NCI-H345 treated with DMSO at 0.1 percent for 48 hours (cell line): ENCODE data around the gene PAQR9.
A peak's percentile ranks its signal among the peaks of the same experiment; 100 is the strongest.
"Not testable (repeated sequence)": the region's sequence is repeated elsewhere in the genome, so short reads cannot be mapped to it uniquely, and the experiment has no call there.

Experiments used
- DNase-seq: peaks from one replicate; lab custom pipeline; 2025; ENCODE audit not compliant: unreplicated experiment; lab: John Stamatoyannopoulos, UW

The PAQR9 gene, protein sequence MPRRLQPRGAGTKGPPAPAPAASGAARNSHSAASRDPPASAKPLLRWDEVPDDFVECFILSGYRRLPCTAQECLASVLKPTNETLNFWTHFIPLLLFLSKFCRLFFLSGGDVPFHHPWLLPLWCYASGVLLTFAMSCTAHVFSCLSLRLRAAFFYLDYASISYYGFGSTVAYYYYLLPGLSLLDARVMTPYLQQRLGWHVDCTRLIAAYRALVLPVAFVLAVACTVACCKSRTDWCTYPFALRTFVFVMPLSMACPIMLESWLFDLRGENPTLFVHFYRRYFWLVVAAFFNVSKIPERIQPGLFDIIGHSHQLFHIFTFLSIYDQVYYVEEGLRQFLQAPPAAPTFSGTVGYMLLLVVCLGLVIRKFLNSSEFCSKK

DNA sequence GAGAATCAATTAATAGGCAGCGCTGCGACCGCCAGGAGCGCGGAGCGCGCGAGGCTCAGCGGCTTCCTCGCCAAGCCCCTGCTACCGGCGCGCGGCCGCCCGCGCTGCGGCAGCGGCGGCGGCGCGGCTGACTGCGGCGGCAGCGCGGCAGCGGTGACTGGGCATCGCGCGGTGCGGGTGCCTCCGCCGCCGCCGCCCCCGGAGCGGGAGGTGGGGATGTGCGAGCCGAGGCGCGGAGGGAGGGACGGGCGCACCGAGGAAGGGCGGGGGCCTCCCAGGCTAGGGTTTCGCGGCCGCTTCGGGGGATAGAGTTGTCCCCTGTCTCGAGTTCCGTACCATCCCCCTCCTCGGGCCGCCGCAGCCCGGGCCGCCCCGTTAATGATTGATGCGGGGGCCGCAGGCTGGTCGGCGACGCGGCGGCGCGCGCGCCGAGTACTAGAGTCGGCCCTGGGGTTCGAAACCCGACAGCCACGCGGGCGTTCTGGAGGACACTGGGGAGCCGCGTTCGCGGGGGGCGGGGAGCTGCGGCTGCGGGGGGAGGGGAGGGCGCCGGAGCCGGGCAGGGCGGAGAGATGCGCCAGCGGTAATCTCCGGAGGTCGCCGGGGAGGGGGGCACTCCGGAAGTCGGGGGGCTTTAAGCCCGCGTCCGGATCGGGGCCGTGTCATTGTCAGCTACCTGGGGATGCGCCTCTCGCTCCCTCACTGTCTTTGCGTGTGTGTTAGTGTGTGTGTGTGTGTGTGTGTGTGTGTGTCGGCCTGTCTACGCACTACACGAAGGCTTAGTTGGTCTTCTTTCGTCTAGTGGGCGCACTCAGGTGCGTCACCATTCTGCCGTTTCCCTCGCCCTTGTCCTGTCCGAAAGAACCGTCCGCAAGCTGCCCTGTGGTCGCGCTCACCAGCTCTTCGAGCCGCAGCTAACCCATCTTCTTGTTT lies at the start of gene PAQR9:
Gene PAQR9 (minus strand): TSS at position 159 of the 933 bp plus-strand sequence. CDS start 338 bp downstream, outside the sequence.
- no peak for DNase-seq

DNA sequence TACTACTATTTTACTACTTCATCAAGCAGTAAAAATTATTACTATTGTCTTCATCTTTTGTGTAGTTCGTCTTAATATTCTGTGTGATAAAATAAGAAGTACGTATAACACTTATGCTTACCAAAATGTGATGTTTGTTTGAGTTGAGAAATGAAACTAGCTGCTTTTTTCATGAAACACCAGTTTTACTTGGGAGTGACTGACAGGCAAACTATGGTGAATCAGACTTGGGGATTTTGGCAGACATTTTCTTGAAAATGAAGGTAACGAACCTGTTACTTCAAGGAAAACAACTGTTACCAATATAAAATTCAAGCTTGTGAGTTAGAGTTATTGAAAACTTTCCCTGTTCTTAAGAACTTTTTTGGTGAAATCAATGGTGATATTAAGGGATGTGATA lies 48.2 kb upstream of the PAQR9 start:
- no peak for DNase-seq

DNA sequence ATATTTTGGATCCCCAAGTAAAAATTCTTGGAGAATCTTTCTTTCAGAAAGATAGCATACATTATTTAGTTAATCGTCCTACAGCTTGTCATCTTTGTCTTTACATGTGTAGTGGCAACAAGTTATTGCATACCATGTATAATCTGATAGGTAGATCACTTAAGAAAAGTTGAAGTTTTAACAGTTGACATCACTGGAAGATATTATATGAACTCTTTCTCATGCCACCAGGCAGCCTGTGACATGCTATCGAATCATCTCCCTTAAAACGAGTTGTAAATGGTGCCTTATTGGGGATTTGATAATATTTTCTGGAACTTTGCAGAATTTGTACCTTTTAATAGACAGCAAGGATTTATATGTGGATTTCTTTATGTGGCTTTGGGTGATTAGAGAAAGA lies 46.5 kb upstream of the PAQR9 start:
- no peak for DNase-seq

DNA sequence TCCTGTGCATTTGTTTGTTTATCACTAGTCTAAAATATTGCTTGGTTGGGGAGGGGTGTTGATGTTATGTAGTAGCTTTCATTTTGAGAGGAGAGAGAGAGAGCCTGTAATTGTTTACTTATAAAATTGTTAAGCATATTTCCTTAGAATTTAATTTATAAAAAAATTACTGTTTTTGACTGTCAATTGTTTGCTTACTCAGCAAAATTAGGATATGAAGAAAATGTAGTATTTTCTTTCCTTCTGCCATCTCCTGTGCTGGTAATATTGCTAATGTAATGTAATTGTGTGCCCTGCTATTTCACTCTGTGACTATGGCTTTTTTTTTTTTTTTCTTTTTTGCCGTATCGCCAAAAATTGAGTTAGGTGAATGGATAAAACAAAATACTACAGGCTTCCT lies 41.3 kb upstream of the PAQR9 start:
- DNase-seq = no peak

DNA sequence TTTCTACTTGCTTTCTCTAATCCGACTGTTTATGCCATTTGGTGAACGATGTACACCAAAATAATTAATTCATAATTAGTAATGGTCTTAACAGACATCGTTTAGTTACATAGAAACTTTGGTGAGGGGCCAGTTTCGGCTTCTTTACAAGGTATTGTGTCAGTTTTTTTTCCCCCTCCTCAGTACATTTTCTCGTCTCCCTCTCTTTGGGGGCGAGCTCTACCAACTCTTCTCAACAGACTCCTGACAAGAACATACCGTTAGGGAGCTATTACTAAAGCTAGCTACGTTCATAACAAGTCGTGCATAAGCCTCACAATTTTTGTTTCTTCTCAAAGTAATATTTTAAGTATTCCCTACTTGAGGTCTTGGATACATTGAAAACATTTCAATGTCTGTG lies 39.3 kb upstream of the PAQR9 start:
- no peak for DNase-seq

DNA sequence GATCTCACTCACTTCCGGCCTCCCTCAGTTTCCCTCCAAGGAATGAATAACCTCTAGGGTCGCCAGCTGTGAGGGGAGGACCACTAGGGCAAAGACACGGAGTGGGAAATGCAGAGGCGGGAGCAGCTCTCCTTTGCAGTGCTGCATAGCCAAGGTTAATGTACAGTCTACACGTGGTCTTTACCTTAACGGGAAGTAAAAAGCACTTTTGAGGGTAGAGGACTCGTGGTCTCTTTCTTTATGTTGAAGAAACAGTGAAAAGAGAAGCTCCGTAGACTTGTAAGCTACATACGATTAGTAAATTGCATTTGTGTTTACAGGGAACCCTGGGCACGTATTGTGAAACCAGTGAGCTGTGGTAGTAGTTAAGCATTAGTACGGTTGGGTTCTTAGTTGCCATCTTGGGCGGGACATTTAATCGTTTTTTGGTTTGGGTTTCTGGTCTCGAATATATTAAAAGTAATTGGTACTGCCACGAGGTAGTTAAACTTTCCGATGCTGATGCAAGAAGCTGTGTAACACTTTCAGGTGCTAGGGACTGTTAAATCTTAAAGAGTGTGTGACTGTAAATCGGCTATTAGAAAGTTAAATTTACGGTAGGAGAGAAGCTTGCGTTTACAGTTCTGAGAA lies 38.7 kb upstream of the PAQR9 start:
- DNase-seq = no peak

DNA sequence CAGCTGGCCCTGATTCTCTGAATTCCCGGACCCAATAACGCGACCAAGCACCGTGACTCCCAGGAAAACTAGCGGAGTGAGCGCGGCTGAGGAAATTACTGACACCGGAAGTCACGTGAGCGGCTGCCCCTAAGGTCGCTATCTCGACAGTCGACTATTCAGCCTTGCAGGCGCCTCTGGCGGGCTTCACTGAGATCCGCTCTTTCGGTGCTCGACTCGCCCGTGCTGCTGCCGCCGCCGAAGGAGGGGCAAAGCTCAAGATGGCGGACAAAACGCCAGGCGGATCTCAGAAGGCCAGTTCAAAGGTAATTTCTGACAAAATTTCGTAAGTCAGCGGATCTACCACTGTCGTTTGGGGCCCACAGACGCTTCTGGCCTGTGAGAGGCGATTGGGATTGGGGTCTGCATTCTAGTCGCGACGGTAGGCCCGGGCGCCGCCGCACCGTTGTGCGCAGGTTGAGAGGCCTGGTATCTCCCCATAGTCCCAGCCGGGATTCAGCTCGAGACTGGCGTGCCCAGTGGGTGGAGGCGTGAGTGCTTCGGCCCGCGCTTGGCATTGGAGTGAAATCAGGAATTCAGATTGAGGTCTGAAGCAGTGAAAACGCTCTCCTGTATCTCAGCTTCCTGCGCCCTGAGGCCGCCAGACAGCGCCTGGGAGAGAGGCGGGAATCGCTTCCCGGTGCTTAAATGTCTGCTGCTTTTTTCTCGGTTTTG lies 38.1 kb upstream of the PAQR9 start, which contains the start of gene U2SURP:
Gene U2SURP (plus strand): TSS at position 202 of the 714 bp plus-strand sequence. CDS start 59 bp downstream, at position 261.
- DNase-seq = peak; percentile 83

DNA sequence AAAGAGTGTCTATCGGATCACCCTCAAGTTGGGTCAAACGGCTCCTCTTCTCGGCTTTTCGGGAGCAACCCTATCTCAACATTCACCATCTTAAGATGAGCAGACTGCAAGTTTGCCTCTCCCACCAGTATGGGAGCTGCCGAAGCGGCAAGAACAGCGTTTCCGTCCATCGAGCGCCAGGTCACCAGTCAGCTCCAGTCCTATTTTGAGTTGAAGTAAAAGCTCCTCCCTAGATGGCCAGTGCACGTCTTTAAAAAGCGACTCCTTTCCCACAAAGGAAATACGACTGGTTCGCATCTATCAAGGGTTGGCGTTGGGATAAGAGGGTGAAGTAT lies 37.5 kb upstream of the PAQR9 start:
- peak; percentile 73 for DNase-seq

DNA sequence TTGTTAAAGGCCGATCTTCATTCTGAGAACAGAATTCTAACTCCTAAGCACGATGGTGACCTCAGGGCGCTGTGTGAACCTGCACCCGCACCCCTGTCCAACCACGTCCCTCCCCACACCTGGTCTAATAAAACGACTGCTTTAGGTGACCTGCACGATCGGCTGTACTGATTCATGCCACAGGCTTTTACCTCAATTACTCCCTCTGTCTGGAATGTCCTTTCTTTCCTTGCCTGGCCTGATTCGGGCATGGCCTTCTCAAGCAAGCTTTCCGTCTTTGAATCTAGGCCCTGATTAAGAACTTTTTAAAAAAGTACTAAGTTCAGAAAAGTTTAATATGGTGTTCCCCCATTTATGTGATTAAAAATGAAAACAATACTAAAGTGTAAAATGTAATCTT lies 37.1 kb upstream of the PAQR9 start:
- no peak for DNase-seq

DNA sequence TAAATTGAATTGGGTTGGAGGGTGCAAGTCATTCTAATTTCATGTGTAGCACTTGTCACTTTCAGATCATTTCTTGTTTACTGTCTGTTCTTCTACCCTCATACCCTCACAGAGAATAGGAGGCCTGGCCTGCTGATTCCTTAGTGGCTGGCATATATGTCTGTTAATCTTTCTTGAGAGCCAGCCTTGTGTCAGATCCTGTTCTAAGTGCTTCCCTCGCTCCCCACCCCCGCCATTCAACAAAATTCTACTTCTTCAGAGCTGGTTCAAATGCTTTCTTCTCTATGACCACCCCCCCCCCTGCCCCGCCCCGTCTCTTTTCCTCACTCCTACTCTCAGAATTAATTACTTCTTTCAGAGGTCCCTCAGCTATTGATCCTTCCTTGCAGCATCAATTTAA lies 36.4 kb upstream of the PAQR9 start:
- DNase-seq = no peak

DNA sequence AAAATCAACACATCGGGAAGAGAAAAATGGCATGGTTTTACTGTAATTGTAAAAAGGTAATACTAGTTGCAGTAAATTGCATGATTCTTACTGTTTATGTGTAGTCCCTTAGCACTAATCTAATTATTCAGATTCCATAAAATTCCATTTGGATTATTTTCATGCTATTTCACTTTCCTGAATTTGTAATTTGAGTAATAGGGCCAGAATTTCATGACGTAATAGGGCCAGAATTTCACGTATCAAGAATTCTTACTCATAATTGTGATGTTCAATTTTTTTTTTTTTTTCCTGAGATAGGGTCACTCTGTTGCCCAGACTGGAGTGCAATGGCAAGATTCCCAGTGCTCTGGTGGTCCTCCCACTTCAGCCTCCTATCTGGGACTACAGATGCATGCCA lies 35.0 kb upstream of the PAQR9 start:
- no peak for DNase-seq

DNA sequence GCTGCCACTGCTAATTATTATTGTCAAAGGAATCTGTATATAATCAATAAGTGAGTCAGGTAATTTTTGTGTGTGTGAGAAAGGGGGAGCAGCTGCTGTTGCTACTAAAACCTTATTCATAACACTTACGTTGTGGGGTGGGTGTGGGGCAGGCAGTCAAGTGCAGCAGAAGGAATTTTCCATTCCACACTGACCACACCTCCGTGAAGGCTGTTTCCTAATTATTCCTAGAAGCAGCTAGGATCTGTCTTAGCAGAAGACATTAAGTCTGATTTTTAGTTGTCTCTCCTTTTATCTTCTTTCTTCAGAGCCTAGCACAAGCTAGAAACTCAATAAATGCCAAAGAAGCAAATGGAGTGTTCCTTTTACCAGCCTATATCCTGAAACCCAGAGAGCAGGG lies 33.9 kb upstream of the PAQR9 start:
- DNase-seq = no peak

DNA sequence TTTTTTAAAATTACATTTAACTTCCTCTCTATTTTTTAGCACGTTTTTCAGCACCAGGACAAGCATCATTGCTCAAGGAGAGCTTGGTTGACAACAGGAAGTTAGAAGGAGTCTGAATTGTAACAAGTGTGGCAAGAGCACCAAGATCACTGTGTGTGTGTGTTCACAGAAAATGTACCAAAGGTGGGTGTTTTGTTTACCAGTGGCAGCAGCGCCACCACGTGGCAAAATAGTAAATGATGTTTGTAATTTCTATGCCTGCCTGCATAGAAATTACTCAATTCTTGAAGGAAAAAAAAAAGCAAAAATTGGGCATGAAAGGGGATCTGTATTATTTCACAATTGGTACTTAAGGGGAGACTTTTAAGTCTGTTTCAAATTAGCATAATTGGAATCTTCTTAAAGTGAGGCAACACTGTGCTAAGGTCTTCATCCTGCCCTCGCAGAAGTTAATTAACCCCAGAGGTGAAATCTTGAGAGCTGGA lies 30.5 kb upstream of the PAQR9 start:
- DNase-seq = peak; percentile 9

DNA sequence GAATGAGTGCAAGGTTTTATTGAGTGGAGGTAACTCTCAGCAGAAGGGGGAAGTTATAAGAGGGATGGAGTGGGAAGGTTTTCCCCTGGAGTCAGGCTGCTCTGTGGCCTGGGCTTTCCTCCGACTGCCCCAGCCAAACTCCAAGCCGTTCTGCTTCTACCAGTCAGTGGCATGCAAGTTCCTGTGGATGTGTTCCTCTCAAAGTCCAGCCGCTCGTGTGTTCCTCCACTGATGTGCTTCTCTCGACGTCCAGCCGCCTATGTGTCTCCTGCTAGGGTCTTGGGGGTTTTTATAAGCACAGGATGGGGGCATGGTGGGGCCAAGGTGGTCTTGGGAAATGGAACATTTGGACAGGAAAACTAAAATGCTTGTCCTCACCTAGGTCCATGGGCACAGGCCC lies 28.8 kb upstream of the PAQR9 start:
- DNase-seq = no peak

DNA sequence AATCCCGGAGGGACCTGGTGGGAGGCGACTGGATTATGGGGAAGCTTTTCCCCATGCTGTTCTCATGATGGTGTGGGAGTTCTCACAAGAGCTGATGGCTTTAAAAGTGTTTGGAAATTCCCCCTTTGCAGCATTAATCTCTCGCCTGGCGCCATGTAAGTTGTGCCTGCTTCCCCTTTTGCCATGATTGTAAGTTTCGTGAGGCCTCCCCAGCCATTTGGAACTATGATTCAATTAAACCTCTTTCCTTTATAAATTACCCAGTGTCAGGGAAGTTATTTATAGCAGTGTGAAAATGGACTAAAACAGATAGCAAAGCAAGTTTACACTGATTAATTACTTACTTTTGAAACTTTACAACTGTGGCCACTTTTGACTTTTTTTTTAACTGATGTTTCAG lies 27.2 kb upstream of the PAQR9 start:
- no peak for DNase-seq

DNA sequence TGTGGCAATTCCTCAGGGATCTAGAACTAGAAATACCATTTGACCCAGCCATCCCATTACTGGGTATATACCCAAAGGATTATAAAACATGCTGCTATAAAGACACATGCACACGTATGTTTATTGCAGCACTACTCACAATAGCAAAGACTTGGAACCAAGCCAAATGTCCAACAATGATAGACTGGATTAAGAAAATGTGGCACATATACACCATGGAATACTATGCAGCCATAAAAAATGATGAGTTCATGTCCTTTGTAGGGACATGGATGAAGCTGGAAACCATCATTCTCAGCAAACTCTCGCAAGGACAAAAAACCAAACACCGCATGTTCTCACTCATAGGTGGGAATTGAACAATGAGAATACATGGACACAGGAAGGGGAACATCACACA lies 25.4 kb upstream of the PAQR9 start:
- not testable (repeated sequence) for DNase-seq

DNA sequence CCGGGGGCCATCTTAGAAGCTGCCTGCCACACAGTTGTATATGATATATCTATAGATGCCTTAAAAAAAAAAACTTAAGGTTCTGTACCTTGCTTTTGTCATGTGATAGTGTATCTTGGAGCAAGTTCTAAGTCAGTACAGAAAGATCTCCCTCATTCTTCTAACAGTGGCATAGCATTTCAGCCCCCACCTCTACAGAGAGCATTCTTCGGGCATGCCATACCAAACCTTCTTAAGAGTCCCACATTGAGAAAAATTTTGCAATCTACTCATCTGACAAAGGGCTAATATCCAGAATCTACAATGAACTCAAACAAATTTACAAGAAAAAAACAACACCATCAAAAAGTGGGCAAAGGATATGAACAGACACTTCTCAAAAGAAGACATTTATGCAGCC lies 24.7 kb upstream of the PAQR9 start:
- not testable (repeated sequence) for DNase-seq

DNA sequence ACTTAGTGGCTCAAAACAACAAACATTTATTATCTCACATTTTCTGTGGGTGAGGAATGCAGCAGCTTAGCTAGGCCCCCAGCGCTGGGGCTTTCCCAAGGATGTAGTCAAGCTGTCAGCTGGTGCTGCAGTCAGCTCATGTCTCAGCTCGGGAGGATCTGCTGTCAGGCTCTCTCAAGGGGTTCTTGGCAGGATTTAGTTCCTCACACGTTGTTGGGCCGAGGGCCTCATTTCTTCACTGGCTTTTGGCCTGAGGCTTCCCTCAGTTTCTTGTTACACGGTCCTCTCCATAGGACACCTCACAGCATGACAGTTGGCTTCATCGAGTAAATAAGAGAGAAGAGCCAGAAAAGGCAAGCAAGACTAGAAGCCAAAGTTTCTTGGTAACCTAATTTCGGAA lies 24.2 kb upstream of the PAQR9 start:
- no peak for DNase-seq

DNA sequence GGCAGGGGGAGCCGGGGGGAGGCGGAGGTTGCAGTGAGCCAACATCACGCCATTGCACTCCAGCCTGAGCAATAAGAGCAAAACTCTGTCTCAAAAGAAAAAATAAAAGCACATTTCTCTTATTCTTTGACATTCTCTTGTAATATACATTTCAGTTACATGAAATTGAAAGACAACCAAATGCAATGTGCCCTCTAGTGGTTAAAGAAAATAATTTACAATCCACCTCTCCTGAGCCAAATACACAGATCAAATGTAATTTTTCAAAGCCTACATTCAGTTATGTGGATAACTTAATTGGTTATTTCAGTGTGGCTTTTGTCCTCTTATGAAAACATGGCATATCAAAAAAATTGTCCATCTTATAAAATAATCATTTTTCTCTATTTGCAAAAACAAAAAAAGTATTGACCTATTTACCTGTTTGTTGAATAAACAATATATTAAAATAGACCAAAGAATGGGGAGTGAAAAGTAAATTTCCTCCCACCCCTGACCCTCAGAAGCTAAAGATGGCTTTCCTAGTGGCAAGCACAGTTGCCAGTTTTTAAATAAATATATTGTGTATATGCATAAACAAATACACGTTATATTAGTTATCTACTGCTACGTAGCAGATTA lies 23.7 kb upstream of the PAQR9 start:
- DNase-seq = peak; percentile 27

DNA sequence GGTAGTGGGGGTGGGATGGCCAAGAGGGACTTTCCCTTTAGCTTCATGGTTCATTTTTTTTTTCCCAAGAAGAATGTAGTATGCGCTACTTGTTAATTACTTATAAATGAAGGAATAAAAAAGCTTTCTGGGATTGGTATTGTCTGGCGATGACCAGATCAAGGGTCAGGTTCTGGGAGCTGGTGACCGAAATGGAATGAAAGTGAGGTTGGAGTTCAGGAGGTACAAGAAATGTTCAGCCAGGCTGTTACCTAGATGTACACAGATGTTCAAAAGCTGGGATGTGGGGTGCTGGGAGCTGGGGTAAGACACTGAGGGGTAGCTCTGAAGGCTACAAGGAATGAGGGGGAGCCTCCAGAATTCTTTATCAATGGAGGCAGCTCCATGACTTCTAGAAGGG lies 20.8 kb upstream of the PAQR9 start:
- DNase-seq = no peak
